ENCODE results near the gene RBM10.

Gene RBM10

DNA sequence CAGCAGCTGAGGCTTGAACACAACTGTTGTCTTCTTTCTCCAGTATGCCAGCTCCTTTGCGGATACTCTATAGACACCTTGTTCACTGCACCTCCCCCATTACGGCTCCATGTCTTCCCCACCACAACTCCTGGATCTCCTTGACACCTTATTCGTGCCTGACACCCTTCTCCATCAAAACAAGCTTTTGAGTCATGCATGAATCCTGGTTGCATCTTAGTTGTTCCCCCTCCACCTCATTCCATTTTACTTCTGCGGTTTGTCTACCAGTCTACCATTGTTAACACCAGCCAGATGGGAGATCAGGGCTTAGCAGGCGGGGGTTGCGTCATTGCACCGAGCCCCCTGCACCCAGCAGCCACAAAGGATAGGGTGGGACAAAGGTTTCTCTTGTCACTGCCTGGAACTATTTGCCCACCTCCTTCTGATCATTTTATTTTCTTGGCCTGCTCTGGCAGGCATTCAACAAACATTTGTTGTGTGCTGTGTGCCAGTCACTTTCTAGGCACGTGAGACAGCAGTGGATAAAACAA is 71.4 kb downstream of the RBM10 start:
- TF ChIP-seq, protein P1, sequence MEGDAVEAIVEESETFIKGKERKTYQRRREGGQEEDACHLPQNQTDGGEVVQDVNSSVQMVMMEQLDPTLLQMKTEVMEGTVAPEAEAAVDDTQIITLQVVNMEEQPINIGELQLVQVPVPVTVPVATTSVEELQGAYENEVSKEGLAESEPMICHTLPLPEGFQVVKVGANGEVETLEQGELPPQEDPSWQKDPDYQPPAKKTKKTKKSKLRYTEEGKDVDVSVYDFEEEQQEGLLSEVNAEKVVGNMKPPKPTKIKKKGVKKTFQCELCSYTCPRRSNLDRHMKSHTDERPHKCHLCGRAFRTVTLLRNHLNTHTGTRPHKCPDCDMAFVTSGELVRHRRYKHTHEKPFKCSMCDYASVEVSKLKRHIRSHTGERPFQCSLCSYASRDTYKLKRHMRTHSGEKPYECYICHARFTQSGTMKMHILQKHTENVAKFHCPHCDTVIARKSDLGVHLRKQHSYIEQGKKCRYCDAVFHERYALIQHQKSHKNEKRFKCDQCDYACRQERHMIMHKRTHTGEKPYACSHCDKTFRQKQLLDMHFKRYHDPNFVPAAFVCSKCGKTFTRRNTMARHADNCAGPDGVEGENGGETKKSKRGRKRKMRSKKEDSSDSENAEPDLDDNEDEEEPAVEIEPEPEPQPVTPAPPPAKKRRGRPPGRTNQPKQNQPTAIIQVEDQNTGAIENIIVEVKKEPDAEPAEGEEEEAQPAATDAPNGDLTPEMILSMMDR (IDR thresholded peaks at IDR 0.05): no peak
- Histone ChIP-seq H3K9me3 (ENCODE audit: control insufficient read depth, low read length) (no peaks in the 10 kb centered on the region), H3K4me2 (ENCODE audit: low read length) (no peak overlapping the region), H3K9ac (no peak overlapping the region), H3K27ac (peak overlapping the region; percentile 99), H3K27me3 (ENCODE audit: control insufficient read depth, insufficient read depth, low read length) (no peaks in the 10 kb centered on the region), H3K4me1 (peaks cover 9% of the 10 kb centered on the region), H3K79me2 (peaks cover 10% of the 10 kb centered on the region), H3K36me3 (ENCODE audit: control insufficient read depth, insufficient read depth, low read length) (no peaks in the 10 kb centered on the region), H3K4me3 (ENCODE audit: low read depth, low read length) (no peak overlapping the region), H2AFZ (no peak overlapping the region)

DNA sequence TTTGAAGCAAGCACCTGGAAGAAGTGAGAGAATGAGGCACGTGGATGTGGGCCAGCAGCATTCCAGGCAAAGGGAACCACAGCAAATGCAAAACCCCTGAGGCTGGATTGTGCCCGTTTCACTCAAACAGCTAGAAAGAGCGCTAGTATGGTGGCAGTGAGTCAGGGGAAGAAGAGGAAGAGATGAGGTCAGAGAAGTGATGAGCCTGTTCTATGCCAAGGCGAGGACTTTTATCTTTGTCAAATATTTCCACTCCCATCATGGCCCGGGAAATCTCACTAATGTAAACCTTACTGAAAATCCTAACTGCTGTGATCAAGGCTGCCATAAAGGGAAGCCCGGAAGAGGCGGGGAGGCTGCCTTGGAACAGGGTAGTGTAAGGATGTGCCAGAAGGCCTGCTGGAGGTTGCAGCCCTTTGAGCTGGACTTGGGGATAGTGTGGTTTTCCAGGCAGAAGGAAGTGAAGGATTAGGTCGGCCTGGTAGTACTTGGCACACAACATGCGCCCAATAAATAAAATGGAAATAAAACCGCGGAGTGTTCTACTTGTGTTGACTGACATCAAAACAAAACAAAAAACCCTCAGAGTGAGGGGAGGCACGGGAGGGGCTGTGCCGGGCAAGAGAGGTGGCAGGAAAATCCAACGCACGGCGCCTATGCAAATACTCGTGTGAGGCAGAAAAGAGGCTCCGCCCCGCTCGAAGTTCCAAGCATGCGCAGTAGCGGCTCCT is 72.3 kb downstream of the RBM10 start:
- Histone ChIP-seq H3K4me1 (peaks cover 9% of the 10 kb centered on the region), H3K4me2 (ENCODE audit: low read length) (peak overlapping the region; percentile 71), H3K9ac (no peak overlapping the region), H3K79me2 (peaks cover 10% of the 10 kb centered on the region), H3K27me3 (ENCODE audit: control insufficient read depth, insufficient read depth, low read length) (no peaks in the 10 kb centered on the region), H2AFZ (peak overlapping the region; percentile 62), H3K9me3 (ENCODE audit: control insufficient read depth, low read length) (no peaks in the 10 kb centered on the region), H3K36me3 (ENCODE audit: control insufficient read depth, insufficient read depth, low read length) (no peaks in the 10 kb centered on the region), H3K4me3 (ENCODE audit: low read depth, low read length) (peak overlapping the region; percentile 74), H3K27ac (peak overlapping the region; percentile 99)
- TF ChIP-seq, protein P1 (IDR thresholded peaks at IDR 0.05): no peak

DNA sequence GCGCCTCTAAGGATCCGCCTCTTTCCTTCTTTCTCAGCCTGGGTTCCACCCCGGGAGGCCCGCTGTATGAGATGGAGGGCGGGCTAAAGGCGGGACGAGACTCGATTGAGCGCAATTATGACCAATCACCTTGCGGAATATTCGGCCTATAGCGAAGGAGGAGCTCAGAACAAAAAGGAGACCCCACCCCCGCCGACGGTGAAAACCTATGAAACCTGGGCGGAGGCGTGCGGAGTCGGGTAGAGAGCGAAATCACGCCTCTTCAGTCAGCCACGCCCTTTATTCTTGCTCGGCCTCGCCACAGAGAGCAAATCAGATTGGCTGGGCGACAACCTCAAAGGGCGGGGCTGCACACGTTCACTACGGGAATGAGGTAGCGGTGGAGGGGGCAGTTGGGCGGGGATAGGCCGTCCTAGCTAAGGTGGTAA is 72.8 kb downstream of the RBM10 start:
- Histone ChIP-seq H3K79me2 (peaks cover 10% of the 10 kb centered on the region), H3K4me3 (ENCODE audit: low read depth, low read length) (peak overlapping the region; percentile 74), H3K36me3 (ENCODE audit: control insufficient read depth, insufficient read depth, low read length) (no peaks in the 10 kb centered on the region), H3K9me3 (ENCODE audit: control insufficient read depth, low read length) (no peaks in the 10 kb centered on the region), H3K4me1 (peaks cover 9% of the 10 kb centered on the region), H3K4me2 (ENCODE audit: low read length) (peak overlapping the region; percentile 73), H3K27ac (peak overlapping the region; percentile 99), H2AFZ (peak overlapping the region; percentile 76), H3K9ac (no peak overlapping the region), H3K27me3 (ENCODE audit: control insufficient read depth, insufficient read depth, low read length) (no peaks in the 10 kb centered on the region)
- TF ChIP-seq, protein P1 (IDR thresholded peaks at IDR 0.05): no peak

DNA sequence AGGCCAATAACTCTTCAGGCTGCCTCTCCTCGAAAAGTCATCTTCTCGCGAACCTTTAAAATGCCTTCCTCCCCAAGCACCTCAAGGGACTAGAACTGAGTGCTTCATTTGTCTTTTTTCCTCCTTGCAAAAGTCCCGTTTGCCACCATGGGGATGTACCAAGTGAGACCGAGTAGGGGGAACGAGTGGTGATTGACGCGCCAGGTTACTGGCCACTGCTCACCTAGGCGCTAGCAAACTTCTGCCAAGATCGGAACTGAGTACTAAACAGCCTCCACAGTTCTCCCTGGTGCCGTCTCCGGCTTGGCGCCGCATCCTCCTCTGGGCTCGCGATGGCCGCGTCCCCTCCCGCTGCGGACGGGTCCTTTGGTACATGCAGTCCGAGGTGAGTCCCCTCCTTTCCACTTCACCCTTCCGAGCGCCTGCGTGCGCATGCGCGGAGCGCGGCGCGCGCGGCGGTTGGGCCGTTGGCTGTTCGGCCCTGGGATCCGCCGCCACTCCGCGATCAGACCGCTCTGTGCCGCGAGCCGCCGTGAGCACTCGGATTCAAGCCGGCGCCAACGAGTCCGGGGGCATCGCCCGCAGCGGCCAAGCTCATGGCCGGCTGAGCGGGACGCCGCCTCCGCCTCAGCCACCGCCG is 73.4 kb downstream of the RBM10 start, which contains the start of gene CDK16:
TSS of gene CDK16 (plus strand) at position 402 of the 640 bp plus-strand sequence. CDS start 4,877 bp downstream, outside the sequence.
- H2AFZ ChIP-seq: peak within 1 kb of the TSS; percentile 76
- H3K4me2 ChIP-seq (ENCODE audit: low read length): peak within 1 kb of the TSS; percentile 80
- H3K27ac ChIP-seq: peak within 1 kb of the TSS; percentile 99
- H3K27me3 ChIP-seq (ENCODE audit: control insufficient read depth, insufficient read depth, low read length): no peaks in the 10 kb centered on the region
- H3K79me2 ChIP-seq: peaks cover 10% of the 10 kb centered on the region
- H3K9ac ChIP-seq: peak within 1 kb of the TSS; percentile 72
- H3K36me3 ChIP-seq (ENCODE audit: control insufficient read depth, insufficient read depth, low read length): no peaks in the 10 kb centered on the region
- TF ChIP-seq, protein P1 (IDR thresholded peaks at IDR 0.05): no peak
- peaks cover 9% of the 10 kb centered on the region for H3K4me1 ChIP-seq
- peak within 1 kb of the TSS; percentile 74 for H3K4me3 ChIP-seq (ENCODE audit: low read depth, low read length)
- H3K9me3 ChIP-seq (ENCODE audit: control insufficient read depth, low read length): no peaks in the 10 kb centered on the region

Data from parathyroid adenoma (tissue), 2 donors.